HL-60/S4 treated with retinoic acid at 250 ng/mL for 4 days and 3 days (cell line): Measurements from ENCODE around the gene SWT1.

ENCODE experiments used
- in situ Hi-C: fragments of 300-500 bp; cut with MboI; formaldehyde crosslinking; loops from 2 replicates; pipeline ENCODE4 v1.7.0; 2022; ENCODE audit warnings: low sequenced_read_pairs

Gene SWT1

DNA sequence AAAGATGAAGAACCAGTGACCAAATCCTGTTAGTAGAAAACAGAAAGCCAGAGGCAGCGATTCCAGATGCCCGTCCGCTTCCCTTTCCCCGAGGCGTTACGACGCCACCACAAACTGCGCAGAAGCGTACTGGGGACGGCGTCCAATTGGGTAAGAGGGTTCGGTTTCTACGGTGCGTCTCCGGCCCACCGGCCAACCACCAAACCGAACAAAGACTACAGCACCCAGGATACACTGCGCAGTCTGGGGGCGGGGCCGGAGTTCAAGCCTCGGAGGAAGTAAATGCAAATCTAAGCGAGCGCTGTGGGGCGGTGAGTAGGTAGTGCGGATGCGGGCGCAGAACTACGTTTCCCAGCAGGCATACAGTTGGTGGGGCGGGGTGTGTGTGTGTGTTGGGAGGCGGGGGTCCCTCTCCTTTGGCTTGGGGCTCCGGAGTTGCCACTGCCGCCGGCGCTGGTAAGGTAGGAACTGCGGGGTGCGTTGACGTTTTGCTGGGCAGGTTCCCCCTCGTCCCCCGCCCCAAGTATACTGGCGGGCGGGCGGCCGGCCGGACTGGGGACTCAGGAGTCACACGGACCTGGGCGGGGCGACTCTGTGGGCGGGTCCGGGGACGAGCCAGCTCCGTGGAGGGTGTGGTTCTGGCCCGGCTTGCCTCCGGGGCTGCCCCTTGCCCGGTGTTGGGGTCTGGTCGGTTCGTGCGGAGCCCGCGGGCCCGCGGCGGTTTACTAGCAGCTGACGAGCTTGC is at the start of gene SWT1, which contains the start of gene TRMT1L:
SWT1 (plus strand) TSS at position 314 of the 745 bp plus-strand sequence. CDS start 3,675 bp downstream, outside the sequence.
TRMT1L (minus strand) TSS at position 100 of the 745 bp plus-strand sequence. CDS start 241 bp downstream, outside the sequence.
- in situ Hi-C loops, result loop anchor here (25.0 kb wide), 1 partner anchor 370 kb away; no protein-coding TSS in a partner anchor

GRCh38 chr1:185108321-185108720 is 48.6 kb upstream of the SWT1 start:
- in situ Hi-C loops, result no loop called here

DNA sequence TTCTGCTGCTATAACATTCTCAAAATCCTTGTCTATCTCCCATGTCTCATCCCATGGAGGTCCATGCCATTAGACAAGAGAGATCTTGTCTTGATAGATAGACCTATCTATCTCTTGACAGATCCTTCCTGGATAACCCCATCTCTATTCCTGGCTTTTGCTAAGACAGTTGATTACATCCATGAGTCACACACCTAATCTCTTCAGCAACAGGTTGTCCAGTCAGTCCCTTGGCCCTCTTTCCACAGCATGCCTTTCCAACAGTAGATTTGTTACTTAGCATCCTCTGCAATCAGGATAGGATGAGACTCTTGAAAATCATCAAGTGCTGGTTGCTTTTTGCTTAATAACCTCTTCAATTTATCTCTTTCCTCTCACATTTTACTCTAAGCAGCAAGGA is 46.8 kb upstream of the SWT1 start:
- in situ Hi-C loops, result no loop called here

- in situ Hi-C loops, result no loop called here
These were observed 45.1 kb upstream of the SWT1 start for GRCh38 chr1:185111873-185112272.

GRCh38 chr1:185112356-185112755 is 44.6 kb upstream of the SWT1 start:
- in situ Hi-C loops, result no loop called here

DNA sequence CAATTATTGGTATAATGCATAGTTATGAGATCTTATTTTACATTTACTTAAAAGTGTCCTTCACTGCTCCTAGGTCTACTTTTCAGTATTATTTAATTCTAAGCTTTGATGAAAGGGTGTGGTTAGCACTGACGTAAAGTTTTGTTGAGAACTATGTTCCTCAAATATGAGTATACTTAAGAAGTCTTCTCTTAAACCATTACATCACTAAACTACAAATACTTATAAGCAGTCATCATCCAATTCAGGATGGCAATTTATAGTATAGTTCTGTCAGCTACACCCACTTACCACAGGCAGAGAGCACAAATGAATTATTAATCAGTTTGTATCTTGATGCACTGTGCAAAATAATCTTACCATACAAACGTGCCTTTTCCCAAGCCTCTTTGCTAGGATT is 27.3 kb upstream of the SWT1 start:
- in situ Hi-C loops, result no loop called here

GRCh38 chr1:185132534-185132933 is 24.4 kb upstream of the SWT1 start:
- in situ Hi-C loops, result no loop called here

- in situ Hi-C loops, result no loop called here
These were observed 18.9 kb upstream of the SWT1 start for GRCh38 chr1:185137896-185138545.

- in situ Hi-C loops, result no loop called here
These were observed 17.7 kb upstream of the SWT1 start for GRCh38 chr1:185139246-185139645.

DNA sequence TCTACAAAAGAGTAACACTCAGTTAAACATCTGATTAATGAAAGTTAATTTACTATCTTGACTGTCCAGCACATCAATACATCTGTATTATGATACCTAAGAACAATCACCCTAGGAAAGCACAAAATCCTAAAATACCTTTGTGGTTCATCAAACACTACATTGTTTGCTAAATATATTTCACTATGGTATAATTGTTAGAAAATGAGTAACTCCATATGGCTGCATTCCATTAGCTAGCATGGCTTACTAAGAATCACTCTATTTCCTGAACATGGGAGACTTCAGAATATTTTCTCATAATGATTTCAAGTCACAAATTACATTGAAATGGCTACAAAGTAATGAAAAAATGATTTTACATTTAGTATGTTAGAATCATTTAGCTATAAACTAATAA is 12.7 kb upstream of the SWT1 start:
- in situ Hi-C loops, result no loop called here

- in situ Hi-C loops, result loop anchor here (25.0 kb wide), 1 partner anchor 364 kb away; no protein-coding TSS in a partner anchor
These were observed 5.8 kb upstream of the SWT1 start for GRCh38 chr1:185151215-185151614.

DNA sequence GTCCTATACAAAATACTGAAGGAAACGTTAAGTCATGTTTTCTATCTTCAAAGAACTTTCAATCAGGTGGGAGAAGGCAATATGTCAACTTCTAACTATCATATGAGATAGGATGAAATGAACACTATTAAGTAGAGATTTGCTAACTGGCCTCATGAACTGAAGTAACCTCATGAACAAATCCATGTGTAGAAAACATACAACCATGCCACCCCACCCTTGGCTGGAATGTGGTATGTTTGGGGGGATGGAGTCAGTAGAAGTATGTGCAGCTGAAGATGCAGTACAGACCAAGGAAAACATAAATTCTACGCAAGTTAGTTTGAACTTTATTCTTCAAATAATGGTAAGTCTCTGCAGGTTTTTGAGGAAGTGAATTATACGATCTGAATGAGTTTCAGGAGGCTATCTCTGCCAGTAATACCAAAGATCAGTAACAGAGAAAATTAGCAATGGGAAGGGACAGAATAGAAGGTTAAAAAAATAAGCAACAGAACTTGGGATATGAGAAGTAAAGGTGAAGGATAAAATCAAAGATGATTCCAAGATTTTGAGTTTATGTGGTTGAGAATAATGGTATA is 4.7 kb upstream of the SWT1 start:
- in situ Hi-C loops, result loop anchor here (25.0 kb wide), 1 partner anchor 365 kb away; no protein-coding TSS in a partner anchor

DNA sequence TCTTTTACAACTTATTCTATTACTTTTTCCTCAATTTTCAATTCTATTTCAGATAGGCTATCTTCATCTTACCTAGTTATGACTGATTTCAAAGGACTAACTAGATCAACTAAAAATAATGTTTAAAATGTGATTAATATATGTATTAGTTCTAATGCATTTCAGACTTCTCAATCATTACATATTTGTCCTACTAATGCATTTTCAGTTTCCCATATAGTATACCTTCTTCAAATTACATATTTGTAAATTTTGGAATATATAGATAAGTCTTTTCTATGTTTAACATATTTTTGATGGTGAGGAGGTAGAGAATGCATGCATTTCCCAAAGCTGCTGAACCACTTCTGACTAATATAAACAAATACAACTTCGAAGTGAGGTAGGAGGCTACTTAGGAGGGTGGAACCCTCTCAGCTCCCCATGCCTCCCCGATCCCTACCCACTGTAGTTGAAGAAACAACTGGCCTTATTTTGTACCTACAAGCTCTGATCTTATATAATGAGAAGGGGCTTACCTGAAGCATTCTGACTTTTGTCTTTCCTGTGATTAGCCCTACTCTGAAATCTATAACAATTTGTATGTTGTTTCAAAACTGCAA is 2.0 kb upstream of the SWT1 start:
- in situ Hi-C loops, result loop anchor here (25.0 kb wide), 1 partner anchor 368 kb away; no protein-coding TSS in a partner anchor

GRCh38 chr1:185155600-185156287 is 1.2 kb upstream of the SWT1 start:
- in situ Hi-C loops, result loop anchor here (25.0 kb wide), 1 partner anchor 368 kb away; no protein-coding TSS in a partner anchor

DNA sequence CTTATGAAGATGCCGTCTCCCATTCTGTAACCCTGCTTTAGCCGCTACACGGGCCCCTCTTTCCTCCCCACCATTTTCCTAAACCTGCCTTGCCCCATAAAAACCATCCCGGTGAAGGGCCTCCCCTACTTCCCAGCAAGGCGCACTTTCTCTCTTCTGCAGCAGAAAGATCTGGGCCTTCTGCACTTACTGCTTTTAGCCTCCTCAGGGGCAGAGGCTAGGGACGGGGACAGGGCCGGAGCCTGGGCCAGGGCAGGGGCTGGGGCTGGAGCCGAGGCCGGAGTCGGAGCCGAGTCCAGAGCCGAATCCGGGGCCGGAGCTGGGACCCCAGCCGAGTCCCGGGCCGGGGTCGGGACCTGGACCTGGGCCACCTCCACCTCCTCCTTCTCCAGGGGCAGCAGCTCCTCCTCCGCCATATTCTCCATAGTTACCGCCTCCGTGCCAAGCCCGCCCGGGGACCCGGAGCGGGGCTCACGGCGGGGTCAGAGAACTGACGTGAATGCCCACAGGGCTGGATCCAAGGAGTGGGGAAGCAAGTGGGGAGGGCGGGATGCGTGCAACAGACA is 596 bp upstream of the SWT1 start:
- in situ Hi-C loops, result loop anchor here (25.0 kb wide), 1 partner anchor 369 kb away; no protein-coding TSS in a partner anchor

DNA sequence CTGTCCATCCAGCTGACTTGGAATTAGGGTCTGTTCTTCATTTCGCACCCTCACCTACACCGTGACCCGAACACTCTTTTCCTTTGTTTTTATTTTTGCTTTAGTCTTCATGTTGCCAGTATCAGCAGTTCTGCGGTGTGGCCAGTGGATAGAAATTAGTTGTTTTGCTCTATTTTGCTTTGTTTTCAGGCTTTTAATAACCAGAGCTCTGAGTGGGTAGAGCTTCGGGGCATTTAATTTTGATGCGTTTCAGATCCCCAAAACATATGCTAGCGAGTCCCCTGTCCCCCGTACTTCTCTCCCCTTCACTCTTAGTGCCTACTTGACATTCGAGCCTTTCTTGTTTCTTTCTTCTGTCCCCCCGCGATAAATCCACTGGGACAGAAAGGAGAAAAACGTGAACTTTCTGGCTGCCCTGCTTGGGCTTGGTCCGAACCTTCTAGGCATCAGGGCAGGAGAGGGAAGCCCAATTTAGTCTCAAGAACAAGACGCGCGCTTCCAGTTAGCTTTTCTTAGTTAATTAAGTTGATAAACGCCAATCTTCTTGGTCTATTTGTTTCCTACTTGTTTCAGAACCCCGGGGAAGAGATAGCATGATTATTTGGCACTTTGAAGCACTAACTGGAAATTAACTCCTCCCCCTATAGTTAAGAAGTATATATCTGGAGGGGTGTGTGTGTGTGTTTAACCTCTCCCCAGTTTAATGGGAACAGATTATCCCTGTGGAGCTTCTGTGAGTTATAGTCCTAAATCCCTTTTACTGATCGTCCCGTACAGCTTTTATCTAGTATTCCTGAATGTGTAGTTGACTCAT is 839 bp downstream of the SWT1 start:
- in situ Hi-C loops, result loop anchor here (25.0 kb wide), 1 partner anchor 371 kb away; no protein-coding TSS in a partner anchor

DNA sequence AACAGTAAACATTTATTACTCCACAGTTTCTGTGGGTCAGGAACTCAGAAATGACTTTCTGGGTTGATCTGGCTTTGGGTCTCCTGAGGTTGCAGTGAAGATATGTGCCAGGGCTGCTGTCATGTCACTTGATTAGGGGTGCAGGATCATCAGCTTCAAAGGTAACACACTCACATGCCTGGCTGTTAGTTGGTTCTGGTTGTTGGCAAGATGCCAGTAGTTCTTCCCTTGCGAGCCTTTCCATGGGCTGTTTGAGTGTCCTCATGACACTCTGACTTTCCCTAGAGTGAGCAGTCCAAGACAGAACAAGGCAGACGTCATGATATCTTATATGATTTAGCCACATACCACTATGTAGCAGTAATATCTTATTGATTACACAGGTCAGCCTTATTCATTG is 1.8 kb downstream of the SWT1 start:
- in situ Hi-C loops, result loop anchor here (25.0 kb wide), 1 partner anchor 371 kb away; no protein-coding TSS in a partner anchor

- in situ Hi-C loops, result loop anchor here (25.0 kb wide), 1 partner anchor 373 kb away; no protein-coding TSS in a partner anchor
These were observed 3.0 kb downstream of the SWT1 start for GRCh38 chr1:185159966-185160365.

- in situ Hi-C loops, result loop anchor here (25.0 kb wide), 1 partner anchor 375 kb away; no protein-coding TSS in a partner anchor
These were observed 5.5 kb downstream of the SWT1 start for GRCh38 chr1:185162491-185162890.
